HL-60/S4 (cell line): ENCODE measurements around the gene LARGE1.

Experiments
- in situ Hi-C: fragments of 300-500 bp; cut with MboI; formaldehyde crosslinking; loops from 2 replicates; pipeline ENCODE4 v1.14.3; 2022; ENCODE audit warnings: low sequenced_read_pairs

Gene LARGE1

DNA sequence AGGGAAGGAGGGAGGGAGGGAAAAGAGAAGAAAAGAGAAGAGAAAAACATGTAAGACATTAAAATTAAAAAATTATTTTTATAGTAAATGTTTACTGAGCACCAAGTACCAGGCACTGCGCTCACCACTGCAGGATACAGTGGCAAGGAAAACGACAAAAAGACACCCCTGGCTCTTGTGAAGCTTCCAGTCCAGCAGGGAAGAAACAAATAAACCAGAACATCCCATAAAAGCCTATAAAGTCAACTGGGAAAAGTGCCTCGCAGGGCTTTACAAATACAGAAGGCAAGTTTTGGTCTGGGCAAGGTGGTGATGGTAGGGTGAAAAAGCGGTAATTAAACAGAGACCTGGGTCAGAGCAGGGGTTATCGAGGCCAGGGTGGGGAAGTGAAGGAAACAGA, 33.6 kb downstream of the LARGE1 start:
- in situ Hi-C loops: no loop called here

DNA sequence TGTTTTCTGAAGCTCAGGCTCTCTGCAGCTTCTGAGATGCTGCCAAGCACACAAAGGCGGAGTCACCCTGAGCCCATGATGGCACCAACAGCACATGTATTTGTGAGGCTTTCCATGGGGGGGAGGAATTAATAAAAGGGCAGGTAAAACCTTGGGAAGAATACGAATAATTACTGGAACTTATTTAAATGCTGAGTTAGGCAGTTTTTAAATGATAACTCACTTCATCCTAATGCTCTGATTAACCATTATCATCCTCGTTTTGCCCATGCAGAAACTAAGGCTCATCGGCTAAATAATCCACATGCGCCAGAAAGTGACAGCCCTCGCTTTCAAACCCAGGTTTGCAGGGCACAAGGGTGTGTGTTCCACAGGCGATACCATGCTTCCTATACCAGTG, 35.4 kb downstream of the LARGE1 start:
- in situ Hi-C loops: no loop called here

- in situ Hi-C loops: no loop called here
Measured at GRCh38 chr22:33883961-33884808, 36.1 kb downstream of the LARGE1 start.

- in situ Hi-C loops: no loop called here
Measured at GRCh38 chr22:33883561-33883960, 36.7 kb downstream of the LARGE1 start.

GRCh38 chr22:33882991-33883390, 37.3 kb downstream of the LARGE1 start:
- in situ Hi-C loops: no loop called here

GRCh38 chr22:33880986-33881385, 39.3 kb downstream of the LARGE1 start:
- in situ Hi-C loops: no loop called here

GRCh38 chr22:33879796-33880195, 40.5 kb downstream of the LARGE1 start:
- in situ Hi-C loops: no loop called here

- in situ Hi-C loops: no loop called here
Measured at GRCh38 chr22:33875316-33875715, 45.0 kb downstream of the LARGE1 start.

DNA sequence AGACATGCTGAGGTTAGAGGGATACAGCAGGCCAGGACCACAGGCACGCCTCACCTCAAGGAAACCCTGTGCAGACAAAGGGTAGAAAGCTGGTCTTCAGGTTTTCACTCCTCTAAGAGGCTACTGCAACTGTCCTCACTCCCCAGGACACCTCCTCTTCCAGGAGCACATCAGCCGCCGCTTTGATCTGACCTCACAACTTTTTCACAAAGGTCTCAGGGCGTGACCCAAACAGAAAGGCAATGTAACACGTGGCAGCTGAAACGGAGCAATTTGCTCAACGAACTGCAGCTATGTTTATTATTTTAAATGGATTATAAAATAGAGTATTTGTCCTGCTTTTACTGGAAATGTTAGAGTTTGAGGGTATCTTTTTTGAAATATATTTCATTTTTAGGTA, 46.1 kb downstream of the LARGE1 start:
- in situ Hi-C loops: no loop called here

DNA sequence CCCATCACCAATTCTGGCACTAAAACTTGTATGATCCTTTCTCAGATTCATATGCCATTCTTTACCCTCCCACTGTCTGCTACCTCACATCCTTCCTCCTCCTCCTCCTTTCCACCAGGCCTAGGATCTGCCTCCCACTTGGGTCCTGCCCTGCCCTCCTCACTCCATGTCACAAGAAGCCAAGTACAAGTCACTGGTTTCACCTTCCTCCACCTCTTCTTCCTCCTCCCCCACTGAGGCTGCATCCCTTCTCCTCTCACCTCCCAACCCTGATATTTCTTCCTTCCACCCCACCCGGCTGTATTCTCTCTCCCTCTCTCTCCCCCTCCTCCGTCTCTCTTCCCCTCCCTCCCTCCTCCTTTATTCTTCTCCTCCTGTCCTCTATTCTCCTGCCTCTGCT, 46.6 kb downstream of the LARGE1 start:
- in situ Hi-C loops: no loop called here

DNA sequence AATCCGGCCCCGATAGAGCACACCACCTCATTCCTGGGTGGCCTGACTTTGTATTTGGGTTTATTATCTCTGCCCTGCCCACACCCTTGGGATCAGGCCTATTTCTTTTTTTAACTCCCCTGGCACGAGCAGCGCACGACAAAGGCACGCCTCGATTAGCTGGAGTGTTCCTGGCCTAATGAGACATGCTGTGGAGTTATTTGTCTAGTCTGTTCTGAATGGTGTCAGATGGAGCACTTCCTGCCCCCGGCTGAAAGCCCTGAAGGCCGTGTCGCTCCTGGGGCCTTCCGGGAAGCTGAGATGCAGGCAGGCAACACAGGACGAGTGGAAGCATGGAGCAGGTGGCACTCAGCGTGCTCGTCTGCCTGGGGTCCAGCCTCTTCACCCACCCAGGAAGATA, 47.1 kb downstream of the LARGE1 start:
- in situ Hi-C loops: no loop called here

- in situ Hi-C loops: no loop called here
Measured at GRCh38 chr22:33871935-33872334, 48.3 kb downstream of the LARGE1 start.

GRCh38 chr22:33869946-33870345, 50.3 kb downstream of the LARGE1 start:
- in situ Hi-C loops: no loop called here

DNA sequence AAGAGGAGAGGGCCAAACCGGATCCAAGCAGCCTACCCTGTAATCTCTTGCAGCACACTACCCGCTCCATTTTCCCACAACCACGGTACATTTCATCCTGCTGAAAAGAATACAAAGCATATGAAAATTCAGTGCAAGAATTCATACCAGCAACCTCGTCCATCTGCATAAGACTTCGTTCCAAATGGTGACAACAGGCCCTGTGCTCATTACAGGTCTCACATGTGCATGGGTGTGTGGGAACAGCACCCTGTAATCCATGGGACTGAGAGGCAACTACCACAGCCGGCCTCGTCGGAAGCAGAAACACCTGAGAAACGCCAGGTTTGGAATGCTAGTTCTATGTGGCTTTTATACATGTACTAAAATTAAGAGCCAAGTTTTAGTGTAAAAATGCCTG, 52.3 kb downstream of the LARGE1 start:
- in situ Hi-C loops: no loop called here

GRCh38 chr22:33867118-33867866, 53.0 kb downstream of the LARGE1 start:
- in situ Hi-C loops: no loop called here

- in situ Hi-C loops: no loop called here
Measured at GRCh38 chr22:33866511-33866910, 53.8 kb downstream of the LARGE1 start.

DNA sequence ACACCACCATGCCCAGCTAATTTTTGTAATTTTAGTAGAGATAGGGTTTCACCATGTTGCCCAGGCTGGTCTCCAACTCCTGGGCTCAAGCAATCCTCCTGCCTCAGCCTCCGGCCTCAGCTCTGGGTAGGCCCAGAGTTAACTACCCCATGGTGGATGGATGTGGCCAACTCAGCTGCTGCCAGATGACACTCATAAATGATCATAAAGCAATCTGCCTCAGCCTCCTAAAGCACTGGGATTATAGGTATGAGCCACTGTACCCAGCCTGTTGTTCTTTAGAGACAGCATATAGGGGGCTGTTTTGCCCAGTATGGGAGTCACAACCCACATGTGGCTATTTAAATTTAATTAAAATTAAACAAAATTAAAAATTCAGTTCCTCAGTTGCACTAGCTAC, 54.3 kb downstream of the LARGE1 start:
- in situ Hi-C loops: no loop called here

GRCh38 chr22:33865248-33865647, 55.0 kb downstream of the LARGE1 start:
- in situ Hi-C loops: no loop called here

DNA sequence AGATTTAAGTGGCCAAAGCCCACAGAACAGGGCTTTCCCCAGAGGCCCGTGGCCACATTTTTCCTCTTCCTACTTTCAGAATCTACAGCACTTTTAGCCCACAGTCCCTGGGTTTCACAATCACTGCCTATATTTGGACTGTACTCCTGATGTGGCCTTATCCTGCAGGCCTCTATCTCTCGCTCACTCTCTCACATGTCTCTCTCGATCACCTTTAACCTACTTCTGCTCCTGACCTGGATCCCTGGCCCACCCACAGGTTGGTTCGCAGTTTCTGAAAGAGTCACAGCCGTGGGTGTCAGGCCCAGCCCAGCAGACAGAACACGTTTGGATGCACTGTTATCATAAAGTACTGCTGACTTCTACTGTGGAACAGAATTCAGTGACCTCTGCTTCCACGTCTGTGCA, 55.5 kb downstream of the LARGE1 start:
- in situ Hi-C loops: no loop called here

- in situ Hi-C loops: no loop called here
Measured at GRCh38 chr22:33861216-33861875, 58.9 kb downstream of the LARGE1 start.

GRCh38 chr22:33860386-33860785, 59.9 kb downstream of the LARGE1 start:
- in situ Hi-C loops: no loop called here

DNA sequence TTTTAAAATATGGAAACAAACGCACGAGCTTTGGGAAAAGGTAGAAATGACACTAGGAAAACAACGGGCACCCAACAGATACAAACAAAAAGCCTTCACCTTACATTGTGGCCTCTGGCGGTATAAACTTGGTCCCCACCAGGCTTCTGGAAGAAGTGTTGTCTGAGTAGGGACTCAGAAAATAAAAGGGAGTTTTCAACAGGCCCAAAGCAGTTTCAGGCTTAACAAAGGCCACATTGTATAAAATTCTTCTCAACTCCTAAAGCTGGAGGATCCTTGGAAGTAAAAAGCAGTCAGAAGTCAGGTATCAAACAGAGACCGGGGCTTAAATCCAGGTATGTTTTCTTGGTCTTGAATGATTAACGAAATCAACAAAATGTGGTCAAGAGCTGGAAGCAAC, 61.0 kb downstream of the LARGE1 start:
- in situ Hi-C loops: no loop called here
